Stomach (tissue), 4 donors: ENCODE measurements around the gene BIN1.
"Not testable (repeated sequence)": the region's sequence is repeated elsewhere in the genome, so short reads cannot be mapped to it uniquely, and the experiment has no call there.

Experiments
- EP300 ChIP-seq: sonication (generic); formaldehyde crosslinking; IDR thresholded peaks from one replicate; pipeline ENCODE4 v1.6.1; 2017; ENCODE audit warnings: antibody characterized with exemption
- POLR2A ChIP-seq, 4 donors: fragments of 450-650 bp; IDR thresholded peaks; one replicate each; pipeline ENCODE4 v1.6.1; 2016; ENCODE audit warnings: antibody characterized with exemption in 4 of 4, control low read depth in 2 of 4, mild to moderate bottlenecking in 1 of 4, moderate library complexity in 1 of 4

GRCh38 chr2:127120408-127120807 is 13.5 kb upstream of the BIN1 start:
- not testable (repeated sequence) for TF ChIP-seq POLR2A (IDR thresholded peaks at IDR 0.05); EP300
